NK-92 (cell line): Measurements from ENCODE around the gene C17orf67.

ENCODE experiments used
- DNase-seq: peaks from one replicate; lab custom pipeline; 2025; ENCODE audit not compliant: unreplicated experiment; lab: John Stamatoyannopoulos, UW

C17orf67 gene

DNA sequence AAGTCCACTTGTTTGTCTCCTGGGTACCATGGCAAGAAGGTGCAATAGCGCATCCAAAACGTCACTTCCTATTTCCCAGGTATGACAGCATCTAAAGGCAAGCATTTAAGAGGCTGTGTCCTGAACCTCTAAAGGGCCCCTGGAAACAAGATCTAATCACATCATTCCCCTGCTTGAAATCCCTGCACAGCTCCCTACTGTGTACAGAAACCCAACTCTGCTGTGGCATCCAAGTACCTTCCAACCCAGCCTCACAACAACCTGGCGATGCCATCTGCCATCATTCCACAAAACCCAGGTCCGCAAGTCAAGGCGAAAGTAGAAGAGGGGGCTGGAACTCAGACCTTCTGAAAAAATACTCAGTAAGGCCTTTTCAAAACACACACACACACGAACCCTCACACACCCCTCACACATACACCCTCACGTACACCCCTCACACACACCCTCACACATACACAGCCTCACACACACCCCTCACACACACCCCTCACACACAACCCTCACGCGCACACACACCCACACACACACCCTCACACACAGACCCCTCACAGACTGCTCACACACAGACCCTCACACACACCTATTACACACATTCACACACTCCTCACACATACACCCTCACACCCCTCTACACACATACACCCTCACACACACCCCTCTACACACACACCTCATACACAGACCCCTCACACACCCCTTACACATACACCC is 24.5 kb downstream of the C17orf67 start:
- DNase-seq = no peak

DNA sequence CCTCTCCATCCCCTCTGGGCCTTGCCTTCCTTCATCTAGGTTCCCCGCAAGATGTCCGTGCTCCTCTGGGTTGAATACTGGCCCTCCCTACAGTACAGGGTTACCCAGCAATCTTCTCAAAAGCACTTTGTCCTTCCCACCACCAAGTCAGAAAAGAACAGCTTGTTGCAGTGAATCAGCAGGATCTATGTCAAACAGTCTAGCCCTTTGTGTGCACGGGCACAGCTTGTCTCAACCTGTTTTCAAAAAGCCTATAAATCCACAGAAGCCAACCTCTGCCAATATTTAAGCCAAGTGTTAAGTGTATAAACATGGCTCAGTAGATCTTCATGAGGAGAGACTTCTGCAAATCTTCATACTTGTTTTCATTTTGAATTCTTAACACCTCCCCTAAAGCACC is 25.2 kb downstream of the C17orf67 start:
- DNase-seq = no peak

DNA sequence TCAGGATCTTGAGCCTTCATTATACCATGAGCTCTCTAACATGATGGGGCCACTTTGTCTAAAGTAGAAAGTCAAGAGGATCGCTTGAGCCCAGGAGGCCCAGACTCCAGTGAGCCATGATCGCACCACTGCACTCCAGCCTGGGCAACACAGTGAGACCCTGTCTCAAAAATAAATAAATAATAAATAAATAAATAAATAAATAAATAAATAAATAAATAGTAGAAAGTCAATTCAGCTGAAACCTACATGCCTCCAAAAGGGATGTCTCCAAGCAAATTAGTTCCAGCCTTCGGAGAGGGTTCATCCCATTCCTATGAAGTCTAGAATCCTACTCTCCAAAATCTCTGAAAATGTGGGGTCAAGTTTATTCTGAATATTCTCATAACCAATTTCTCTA is 26.0 kb downstream of the C17orf67 start:
- DNase-seq = no peak

DNA sequence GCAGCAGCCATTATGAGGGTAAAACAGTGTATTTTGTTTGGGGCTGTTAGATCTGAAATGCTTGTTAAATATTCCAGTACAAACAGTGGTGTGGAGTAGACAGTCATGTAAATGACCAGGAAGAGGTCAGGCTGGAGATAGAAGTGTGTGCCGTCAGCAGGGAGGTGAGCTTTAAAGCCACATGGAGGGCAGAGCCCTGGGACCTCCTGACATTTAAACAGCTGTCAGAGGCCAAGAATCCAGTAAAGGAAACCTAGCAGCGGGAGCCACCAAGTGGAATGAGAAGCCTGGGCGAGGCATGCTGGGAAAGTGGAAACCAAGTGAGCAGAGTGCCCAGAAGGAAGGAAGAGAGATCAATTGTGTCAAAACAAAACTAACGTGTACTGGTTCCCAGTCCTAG is 26.8 kb downstream of the C17orf67 start:
- DNase-seq = no peak

DNA sequence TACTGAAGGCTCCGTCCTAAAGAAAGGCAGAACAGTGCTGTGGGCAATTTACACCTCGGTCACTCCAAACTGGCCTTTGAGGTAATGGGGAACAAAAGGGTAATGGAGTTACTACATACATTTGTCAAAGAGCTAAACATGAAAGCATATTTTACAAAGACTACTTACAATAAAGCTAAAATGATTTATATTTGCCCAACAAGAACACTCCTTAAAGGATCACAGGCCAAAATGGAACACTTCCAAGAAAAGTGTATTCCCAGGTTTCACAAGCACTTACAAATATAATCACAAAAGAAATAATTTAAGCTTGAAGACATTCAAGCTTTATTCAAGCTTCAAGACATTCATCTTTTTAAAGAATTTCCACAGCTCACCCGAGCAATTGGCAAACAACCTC is 29.3 kb downstream of the C17orf67 start:
- no peak for DNase-seq

DNA sequence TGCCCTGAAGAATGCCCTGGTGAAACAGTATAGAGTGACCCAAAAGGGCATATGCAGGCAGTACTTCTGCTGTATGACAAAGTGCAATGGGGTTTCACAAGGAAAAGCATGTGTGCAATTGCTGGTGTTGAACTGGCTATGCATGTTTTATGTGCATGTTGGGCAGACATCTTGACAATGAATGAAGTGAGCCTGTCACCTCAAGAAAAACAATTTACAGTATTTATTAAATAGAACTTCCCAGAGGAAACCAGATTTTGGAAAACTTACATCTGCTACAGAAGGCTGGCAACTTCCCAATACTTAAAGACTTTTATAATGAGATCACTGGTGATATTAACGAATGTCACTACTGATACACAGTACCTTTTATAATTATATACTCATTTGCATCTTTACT is 30.6 kb downstream of the C17orf67 start:
- no peak for DNase-seq

DNA sequence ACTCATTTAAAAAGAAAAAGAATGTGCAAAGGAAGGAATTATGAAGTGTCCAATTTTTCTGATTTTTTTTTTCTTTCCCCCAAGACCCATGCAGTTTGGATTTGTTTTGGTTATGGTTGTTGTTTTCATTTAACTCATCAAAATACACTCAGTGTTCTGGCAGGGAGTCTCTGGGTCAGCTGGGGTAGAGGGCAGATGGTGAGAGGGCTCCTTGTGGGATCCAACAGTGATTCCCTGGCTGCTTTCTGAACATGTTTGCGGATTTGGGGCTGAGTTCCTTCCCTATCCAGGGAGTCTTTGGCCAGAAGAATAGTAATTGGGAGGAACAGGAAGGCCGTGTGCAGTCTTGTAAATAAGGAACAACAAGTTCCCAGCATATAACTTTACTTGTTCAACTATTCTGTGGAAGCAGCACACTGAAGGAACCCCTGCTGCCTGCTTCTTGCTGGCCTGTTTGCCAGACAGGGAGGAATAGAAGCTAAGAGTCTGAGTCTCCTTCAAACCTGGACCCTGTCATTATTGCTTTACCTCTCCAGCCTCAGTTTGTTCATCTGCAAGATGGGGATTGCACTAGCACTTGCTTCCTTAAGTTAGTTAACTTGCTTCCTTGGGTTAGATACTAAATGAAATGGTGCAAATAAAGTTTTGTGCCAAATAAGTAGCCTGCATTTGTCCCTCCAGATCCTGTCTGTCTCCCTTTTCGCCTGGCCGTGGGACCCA is 32.1 kb downstream of the C17orf67 start:
- DNase-seq = no peak

DNA sequence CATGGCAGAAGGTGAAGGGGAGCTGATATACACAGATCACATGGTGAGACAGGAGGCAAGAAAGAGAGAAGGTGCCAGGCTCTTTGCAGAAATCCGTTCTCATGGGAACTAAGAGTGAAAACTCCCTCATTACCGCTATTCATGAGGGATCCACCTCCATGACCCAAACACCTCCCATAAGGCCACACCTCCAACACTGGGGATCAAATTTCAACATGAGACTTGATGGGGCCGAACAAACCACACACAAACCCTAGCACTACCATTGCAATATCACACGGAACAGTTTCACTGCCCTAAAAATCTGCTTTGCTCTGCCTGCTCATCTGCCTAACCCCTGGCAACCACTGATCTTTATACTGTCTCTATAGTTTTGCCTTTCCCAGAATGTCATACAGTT is 34.8 kb downstream of the C17orf67 start:
- no peak for DNase-seq

DNA sequence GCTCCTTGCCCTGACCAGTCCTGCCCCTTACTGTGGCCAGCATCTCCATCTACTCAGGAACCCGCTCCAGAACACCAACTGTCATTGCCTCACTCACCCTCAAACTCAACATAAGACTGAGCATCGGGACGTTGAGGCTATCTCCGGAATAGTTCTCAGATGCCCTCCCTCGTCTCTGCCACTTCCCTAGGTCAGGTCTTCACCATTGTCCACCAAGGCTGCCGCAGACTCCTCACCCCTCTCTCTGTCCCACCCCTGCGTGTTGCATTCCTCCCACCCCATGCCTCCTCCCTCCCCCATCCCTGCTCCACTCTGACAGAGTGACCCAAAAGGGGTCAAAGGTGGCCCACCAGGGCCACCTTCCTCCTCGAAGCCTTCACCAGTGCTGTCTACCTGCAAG is 37.2 kb downstream of the C17orf67 start:
- no peak for DNase-seq

DNA sequence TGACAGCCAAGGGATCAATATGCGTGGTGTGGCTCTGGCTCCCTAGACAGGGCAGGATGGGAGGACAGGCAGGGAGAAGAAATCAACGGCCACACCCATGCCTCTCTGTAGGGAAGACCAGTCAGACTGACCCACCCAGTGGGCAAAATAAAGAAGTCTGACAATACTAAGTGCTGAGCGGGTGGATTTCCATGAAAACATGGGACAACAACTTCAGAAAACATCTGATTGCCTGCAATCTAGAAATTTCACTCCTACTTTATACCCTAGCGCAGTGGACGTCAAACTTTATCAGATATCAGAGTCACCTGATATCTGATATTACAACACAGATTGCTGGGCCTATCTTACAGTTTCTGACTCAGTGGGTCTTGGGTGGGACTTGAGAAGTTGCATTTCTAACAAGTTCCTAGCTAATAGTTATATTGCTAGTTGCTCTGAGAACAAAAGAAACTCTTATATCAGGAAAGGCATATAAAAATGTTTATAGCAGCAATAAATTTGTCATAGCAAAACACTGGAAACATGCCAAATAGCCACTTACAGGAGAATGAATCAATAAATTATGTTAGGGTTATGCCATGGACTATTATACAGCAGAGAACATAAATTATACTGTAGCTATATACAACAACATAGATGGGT is 38.4 kb downstream of the C17orf67 start:
- no peak for DNase-seq

DNA sequence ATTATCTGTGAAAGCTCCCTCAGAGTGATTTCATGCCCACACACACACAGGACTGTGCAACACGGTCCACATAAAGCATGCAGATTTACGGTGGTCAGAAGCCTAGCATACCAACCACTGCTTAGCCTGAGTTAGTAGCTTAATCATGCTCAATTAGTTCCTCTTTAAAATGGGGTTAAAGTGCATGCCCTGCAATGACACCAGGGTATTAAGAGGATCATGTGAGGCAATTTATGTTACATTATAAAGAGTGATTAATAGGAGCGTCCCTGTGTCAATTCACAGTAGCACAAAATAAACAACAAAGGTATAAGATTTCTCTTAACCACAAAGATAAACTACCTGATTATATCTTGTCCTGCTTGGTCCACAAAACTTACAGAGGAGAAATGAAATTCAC is 39.8 kb downstream of the C17orf67 start:
- DNase-seq = no peak

DNA sequence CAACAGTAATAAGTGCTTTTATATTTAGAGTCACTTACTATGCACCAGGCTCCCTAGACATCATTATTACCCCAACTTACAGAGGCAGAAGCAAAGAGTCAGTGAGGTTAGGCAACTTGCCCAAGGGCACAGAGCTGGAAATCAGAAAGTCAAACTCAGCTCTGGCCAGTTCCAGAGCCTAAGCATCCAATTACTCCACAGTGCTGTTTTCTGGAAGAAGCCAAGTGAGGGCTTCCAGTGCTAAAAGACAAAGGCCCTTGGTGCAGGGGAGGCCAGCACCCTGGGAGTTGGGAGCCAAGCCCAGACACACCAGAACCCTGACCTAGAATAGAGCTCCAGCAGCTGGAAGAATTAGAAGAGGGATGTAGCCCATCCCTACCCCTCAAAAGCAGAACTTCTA is 40.2 kb downstream of the C17orf67 start:
- no peak for DNase-seq

DNA sequence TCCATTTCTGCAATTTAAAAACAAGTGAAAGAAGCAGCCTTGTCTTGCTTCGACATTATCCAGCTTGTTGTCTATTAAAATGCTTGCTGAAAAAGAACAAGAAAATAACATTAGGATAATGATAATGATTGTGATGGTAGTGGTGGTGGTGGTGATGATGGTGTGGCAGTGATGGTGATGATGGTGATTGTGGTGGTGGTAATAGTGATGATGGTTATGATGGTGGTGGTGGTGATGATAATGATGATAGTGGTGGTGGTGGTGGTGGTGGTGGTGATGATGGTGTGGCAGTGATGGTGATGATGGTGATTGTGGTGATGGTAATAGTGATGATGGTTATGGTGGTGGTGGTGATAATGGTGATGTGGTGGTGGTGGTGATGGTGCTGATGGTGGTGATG is 41.5 kb downstream of the C17orf67 start:
- no peak for DNase-seq

DNA sequence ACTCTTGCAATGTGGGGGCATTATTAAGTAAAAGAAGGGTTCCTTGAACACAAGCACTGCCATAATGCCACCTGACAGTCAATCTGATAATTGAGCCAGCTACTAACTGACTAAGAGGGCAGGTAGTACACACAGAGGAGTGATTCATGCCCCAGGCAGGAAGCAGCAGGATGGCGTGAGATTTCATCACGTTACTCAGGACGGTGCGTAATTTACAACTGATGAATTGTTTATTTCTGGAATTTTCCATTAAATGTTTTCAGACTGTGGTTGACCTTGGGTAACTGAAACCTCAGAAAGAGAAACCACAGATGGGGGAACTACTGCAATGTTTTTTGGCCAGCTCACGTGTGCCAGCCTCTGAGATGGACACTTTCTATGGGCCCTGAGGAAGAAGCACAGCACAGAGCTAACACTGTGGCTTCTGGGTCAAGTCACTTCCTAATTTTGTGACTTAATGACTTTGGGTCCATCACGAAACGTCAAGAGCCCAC is 46.7 kb downstream of the C17orf67 start:
- DNase-seq = no peak

DNA sequence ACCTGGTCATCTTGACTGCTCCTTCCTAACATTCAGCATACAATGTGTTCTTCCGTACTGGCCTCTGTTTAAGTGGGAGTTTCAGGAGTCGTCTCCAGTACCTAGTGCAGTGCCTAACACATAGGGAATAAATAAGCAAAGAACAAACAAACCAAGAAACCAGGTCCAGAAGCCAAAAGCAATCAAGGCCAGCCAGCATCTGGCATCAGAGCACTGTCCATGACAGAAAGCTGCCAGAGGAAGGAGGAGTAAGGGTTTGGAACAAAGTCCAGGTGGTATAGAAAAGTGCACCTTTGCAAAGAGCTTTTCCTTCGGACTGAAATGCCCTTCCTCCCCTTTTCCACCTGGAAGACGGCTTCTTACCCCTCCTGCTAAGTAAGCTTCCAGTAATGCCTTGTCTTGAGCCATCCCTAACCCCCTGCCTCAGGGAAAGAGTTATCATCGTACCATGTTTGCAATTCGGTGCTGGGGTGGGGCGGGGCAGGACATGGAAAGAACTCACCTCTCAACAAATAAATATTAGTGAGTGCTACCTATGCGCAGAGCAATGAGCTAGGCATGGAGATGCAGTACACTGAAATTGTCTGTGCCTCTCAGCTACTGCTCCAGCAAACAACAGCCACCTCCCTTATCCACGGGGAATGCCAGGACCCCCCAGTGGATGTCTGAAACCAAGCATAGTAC is 47.6 kb downstream of the C17orf67 start:
- no peak for DNase-seq

DNA sequence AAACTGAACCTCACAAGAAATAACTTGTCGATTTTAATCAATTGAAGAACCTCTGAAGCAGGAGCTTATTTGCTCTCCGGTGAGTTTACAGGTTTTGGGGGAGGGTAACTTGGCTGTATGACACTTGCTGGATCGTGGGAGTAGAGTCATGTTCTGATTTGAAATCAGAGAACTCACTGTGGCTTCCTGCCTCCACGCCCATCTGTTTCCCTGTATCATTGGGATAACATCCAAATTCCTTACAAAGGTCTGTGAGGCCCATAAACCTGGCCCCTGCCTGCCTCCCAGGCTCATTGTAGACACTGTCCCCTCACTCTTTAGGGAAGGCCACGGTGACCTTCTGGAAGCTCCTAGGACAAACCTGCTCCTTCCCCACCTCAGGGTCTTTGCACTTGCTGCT is 48.3 kb downstream of the C17orf67 start:
- no peak for DNase-seq

DNA sequence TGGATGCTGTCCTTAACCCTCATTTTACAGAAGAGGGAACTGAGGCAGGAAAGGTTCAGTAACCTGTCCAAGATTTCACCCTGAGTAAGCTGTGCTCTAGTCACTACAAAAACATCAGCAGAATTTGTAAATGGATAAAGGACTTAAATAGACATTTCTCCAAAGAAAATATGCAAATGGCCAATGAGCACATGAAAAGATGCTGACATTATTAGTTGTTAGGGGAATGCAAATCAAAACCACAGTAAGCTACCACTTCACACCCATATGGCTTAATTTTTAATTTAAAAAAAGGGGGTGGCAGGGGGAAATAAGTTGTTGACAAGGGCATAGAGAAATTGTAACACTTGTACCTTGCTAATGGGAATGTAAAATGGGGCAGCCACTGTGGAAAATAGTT is 51.4 kb downstream of the C17orf67 start:
- DNase-seq = no peak

DNA sequence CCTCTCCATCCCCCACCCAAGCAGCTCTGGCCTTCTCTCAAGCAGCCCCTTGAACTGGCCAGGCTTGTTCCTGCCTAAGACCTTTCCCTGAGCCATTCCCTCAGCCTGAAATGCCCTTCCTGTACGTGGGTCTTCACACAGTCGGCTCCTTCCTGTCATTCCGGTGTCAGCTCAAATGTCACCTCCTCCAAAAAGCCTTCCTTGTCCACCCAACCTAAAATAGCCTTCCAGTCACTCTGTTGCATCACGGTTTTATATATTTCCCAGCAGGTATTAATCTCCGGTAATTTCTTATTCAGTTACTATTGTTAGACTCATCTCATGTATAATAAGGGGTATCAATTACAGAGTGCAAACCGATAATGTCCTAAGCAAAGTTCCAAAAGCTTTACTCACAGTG is 51.8 kb downstream of the C17orf67 start:
- no peak for DNase-seq

DNA sequence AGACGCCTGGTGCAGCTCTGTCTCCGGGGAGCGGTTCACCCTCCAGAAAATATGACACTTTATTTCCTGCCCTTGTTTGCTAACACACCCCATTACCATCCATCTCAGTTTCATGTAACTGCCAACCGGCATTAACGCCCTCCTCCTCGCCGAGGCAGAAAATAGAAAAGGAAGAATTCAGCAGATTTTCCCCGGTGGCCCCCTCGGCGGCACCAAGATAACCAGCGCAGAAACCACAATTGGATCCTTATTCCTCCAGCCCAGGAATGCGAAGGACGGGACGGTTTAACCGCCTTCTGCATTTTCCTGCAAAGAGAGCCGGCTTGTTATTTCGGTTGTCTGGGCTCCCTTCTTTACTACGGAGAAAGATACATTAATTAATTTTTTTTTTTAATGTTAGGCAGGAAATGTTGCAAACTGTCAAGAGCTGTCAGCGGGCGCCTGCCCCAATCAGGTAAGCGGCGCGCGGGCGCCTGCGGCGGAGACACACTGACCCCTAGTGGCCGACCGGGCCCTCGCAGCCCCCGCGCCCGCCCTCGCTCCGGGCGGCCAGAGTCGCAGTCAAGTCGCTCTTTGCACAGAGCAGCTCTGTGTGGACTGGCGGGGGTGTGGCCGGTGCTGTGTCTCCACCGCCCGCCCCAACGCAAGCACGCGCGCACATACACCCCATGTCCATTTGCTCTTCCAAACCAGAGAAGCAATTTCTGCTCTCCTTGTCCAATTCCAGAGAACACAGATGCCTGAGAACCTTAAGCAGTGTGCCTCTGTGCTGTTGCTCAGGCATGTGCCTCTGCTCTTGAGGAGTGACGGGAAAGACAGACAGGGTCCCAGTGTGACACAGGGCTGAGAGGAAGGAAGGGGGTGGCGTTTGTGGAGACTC is 53.6 kb downstream of the C17orf67 start:
- no peak for DNase-seq

DNA sequence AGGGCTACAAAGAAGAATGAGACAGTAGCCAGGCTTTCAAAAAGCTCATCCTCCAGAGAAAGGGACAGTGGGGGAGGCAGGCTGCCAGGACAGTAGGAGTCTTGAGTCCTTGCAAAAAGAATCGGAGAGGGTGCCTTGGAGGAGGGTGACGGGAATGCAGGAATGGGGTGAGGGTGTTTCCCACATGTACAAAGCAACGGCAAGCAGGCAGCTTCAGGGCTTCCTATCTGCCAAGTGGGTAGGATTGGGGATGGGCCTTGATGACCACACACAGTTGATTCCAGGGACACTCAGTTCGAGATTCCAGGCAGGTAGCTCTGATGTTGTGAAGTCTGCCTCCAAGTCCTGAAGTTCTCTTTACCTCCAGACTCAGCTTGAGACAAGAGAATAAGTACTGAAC is 54.4 kb downstream of the C17orf67 start:
- DNase-seq = no peak

DNA sequence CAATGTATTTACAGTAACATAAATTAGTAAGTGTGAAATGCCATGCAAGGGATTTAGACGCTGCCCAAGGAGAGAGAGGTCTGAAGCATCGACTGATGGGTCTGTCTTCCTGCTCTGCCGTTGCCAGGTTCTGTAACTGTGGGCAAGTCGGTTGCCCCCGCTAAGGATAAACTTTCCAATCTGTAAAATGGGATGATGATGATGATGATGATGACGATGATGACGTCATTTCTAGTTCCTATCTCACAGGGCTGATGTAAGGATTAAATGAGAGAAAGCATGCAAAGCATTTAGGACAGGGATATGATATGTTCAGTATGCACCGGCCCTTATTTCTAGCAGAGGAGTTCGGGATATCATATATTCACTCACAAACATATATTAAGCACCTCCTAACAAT is 54.8 kb downstream of the C17orf67 start:
- DNase-seq = no peak
